Caco-2 (cell line): Measurements from ENCODE around the gene P3H2. TPM values are rescaled to one million over a fixed set of nuclear protein-coding genes. Genes with fewer than 3 reads are reported as not detected.

ENCODE experiments used
- BruUV-seq: library from RNA; stranded (reverse); fragments of 400-500 nt; replicated peaks from 2 replicates; lab custom pipeline; 2021; lab: Mats Ljungman, UMichigan
- CTCF ChIA-PET: fragments of 300-600 bp; sonication (Branson Sonifier 250); formaldehyde crosslinking; loops from one replicate; lab custom pipeline; 2022; ENCODE audit warnings: antibody characterized with exemption; lab: Charles Lee
- POLR2A ChIA-PET: fragments of 300-600 bp; sonication (Branson Sonifier 250); formaldehyde crosslinking; loops from one replicate; lab custom pipeline; 2022; ENCODE audit warnings: antibody characterized with exemption; lab: Charles Lee
- DNase-seq, 2 experiments: peaks; one replicate each; pipeline versions ENCODE4 v3.0.0 to v3.0.0-alpha.2; 2020 to 2022
- H3K27me3 ChIP-seq: replicated peaks from 2 replicates; pipeline ENCODE4 v1.6.0; 2011; ENCODE audit warnings: low read length; ENCODE audit not compliant: control insufficient read depth, insufficient read depth
- H3K36me3 ChIP-seq: 2 replicates; pipeline ENCODE4 v1.5.1; 2011; ENCODE audit warnings: low read length; ENCODE audit not compliant: control insufficient read depth, insufficient read depth
- H3K4me1 ChIP-seq: fragments of 250-450 bp; sonication (Bioruptor Pico); 2 replicates; pipeline ENCODE4 v1.5.1; 2020; ENCODE audit warnings: mild to moderate bottlenecking
- H3K4me3 ChIP-seq: 2 replicates; pipeline ENCODE4 v1.5.1; 2011; ENCODE audit warnings: low read depth, mild to moderate bottlenecking, control low read depth, low read length
- H3K9me3 ChIP-seq: fragments of 250-450 bp; sonication (Bioruptor Pico); 2 replicates; pipeline ENCODE4 v1.5.1; 2020; ENCODE audit warnings: mild to moderate bottlenecking, moderate library complexity
- H3K27ac Mint-ChIP-seq: one replicate; pipeline ENCODE4 v1.8.0; 2022; ENCODE audit warnings: mixed read lengths; ENCODE audit not compliant: unreplicated experiment
- H3K27me3 Mint-ChIP-seq: one replicate; pipeline ENCODE4 v1.8.0; 2022; ENCODE audit warnings: mixed read lengths; ENCODE audit not compliant: insufficient read depth, unreplicated experiment
- H3K36me3 Mint-ChIP-seq: one replicate; pipeline ENCODE4 v1.8.0; 2022; ENCODE audit warnings: mild to moderate bottlenecking, mixed read lengths; ENCODE audit not compliant: insufficient read depth, unreplicated experiment
- H3K4me1 Mint-ChIP-seq: one replicate; pipeline ENCODE4 v1.8.0; 2022; ENCODE audit warnings: low read depth, mixed read lengths; ENCODE audit not compliant: unreplicated experiment
- H3K4me3 Mint-ChIP-seq: one replicate; pipeline ENCODE4 v1.8.0; 2022; ENCODE audit warnings: mild to moderate bottlenecking, moderate library complexity, mixed read lengths; ENCODE audit not compliant: unreplicated experiment
- H3K9me3 Mint-ChIP-seq: one replicate; pipeline ENCODE4 v1.8.0; 2022; ENCODE audit warnings: mixed read lengths; ENCODE audit not compliant: unreplicated experiment
- intact Hi-C: fragments of 100-400 bp; cut with micrococcal nuclease; formaldehyde crosslinking; loops from one replicate; pipeline ENCODE4 v1.10.0; 2022; ENCODE audit not compliant: unreplicated experiment
- total RNA-seq: library from RNA; stranded (reverse); gene quantifications from 2 replicates; pipeline ENCODE4 v1.2.3, GENCODE V29; 2022
- TF ChIP-seq, protein P1 (sequence below), 2 experiments: fragments of 200-600 bp in 1 of 2; IDR thresholded peaks; 1 replicate in 1 of 2; 2 replicates in 1 of 2; pipeline versions ENCODE4 v1.5.1 to v1.8.0; 2011 to 2022; ENCODE audit warnings: antibody characterized with exemption in 1 of 2, control low read depth in 1 of 2, inconsistent platforms in 1 of 2, low read depth in 1 of 2, low read length in 1 of 2, mild to moderate bottlenecking in 1 of 2, moderate library complexity in 1 of 2; ENCODE audit not compliant: insufficient read depth in 1 of 2, severe bottlenecking in 1 of 2, unreplicated experiment in 1 of 2

Gene P3H2
- total RNA-seq, 1 experiment from 2014 or later: 55.8 TPM

- Histone ChIP-seq H3K9me3 (no peaks in the 10 kb centered on the region), H3K36me3 (no peaks in the 10 kb centered on the region), H3K27me3 (no peaks in the 10 kb centered on the region), H3K4me3 (no peak overlapping the region), H3K4me1 (no peaks in the 10 kb centered on the region)
- CTCF ChIA-PET: no interaction called here
- no peak overlapping the region for H3K4me3 Mint-ChIP-seq
- POLR2A ChIA-PET: no interaction called here
- no peaks in the 10 kb centered on the region for H3K9me3 Mint-ChIP-seq
- H3K27ac Mint-ChIP-seq: no peak overlapping the region
- H3K27me3 Mint-ChIP-seq: no peaks in the 10 kb centered on the region
- no peaks in the 10 kb centered on the region for H3K4me1 Mint-ChIP-seq
- no TSS peak for BruUV-seq
- intact Hi-C loops: no loop called here
- TF ChIP-seq, protein P1, sequence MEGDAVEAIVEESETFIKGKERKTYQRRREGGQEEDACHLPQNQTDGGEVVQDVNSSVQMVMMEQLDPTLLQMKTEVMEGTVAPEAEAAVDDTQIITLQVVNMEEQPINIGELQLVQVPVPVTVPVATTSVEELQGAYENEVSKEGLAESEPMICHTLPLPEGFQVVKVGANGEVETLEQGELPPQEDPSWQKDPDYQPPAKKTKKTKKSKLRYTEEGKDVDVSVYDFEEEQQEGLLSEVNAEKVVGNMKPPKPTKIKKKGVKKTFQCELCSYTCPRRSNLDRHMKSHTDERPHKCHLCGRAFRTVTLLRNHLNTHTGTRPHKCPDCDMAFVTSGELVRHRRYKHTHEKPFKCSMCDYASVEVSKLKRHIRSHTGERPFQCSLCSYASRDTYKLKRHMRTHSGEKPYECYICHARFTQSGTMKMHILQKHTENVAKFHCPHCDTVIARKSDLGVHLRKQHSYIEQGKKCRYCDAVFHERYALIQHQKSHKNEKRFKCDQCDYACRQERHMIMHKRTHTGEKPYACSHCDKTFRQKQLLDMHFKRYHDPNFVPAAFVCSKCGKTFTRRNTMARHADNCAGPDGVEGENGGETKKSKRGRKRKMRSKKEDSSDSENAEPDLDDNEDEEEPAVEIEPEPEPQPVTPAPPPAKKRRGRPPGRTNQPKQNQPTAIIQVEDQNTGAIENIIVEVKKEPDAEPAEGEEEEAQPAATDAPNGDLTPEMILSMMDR (IDR thresholded peaks at IDR 0.05; ENCODE audit: insufficient read depth in 1 of 2, low read depth in 1 of 2, low read length in 1 of 2, severe bottlenecking in 1 of 2, unreplicated experiment in 1 of 2): no peak
- H3K36me3 Mint-ChIP-seq: no peaks in the 10 kb centered on the region
- no peak for DNase-seq
These were observed 48.5 kb upstream of the P3H2 start for GRCh38 chr3:190169243-190169642.

- intact Hi-C loops: no loop called here
- Histone ChIP-seq H3K9me3 (peaks cover 4% of the 10 kb centered on the region), H3K4me3 (no peak overlapping the region), H3K4me1 (no peaks in the 10 kb centered on the region), H3K27me3 (no peaks in the 10 kb centered on the region), H3K36me3 (no peaks in the 10 kb centered on the region)
- no peaks in the 10 kb centered on the region for H3K36me3 Mint-ChIP-seq
- DNase-seq: no peak
- no peaks in the 10 kb centered on the region for H3K9me3 Mint-ChIP-seq
- no TSS peak for BruUV-seq
- H3K4me1 Mint-ChIP-seq: no peaks in the 10 kb centered on the region
- no peaks in the 10 kb centered on the region for H3K27me3 Mint-ChIP-seq
- ChIA-PET CTCF (interaction anchor here (0.6 kb wide), 1 partner anchor 1961 kb away, joined by 3 read pairs; no protein-coding TSS in a partner anchor), POLR2A (no interaction called here)
- H3K4me3 Mint-ChIP-seq: no peak overlapping the region
- TF ChIP-seq, protein P1 (IDR thresholded peaks at IDR 0.05; ENCODE audit: insufficient read depth in 1 of 2, low read depth in 1 of 2, low read length in 1 of 2, severe bottlenecking in 1 of 2, unreplicated experiment in 1 of 2): no peak
- H3K27ac Mint-ChIP-seq: no peak overlapping the region
These were observed 47.4 kb upstream of the P3H2 start for GRCh38 chr3:190167936-190168680.

DNA sequence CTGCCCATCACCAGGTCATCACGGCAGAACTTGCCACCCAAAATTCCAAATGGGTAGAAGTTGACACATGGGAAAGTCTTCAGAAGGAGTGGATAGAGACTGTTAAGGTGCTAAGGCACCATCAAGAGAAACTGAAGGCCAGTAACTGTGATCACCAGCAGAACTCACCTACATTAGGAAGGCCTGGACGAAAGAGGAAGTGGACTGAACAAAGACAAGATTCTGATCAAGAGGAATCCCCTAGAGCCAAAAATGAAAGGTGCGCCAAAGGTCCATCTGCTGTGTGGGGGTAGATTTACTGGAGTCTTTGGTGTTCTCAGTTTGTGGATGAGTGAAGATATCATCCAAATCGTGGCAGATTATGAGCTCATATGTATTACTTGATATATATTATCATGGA lies 46.3 kb upstream of the P3H2 start:
- DNase-seq: no peak
- Mint-ChIP-seq H3K27me3 (no peaks in the 10 kb centered on the region), H3K4me1 (no peaks in the 10 kb centered on the region), H3K36me3 (no peaks in the 10 kb centered on the region), H3K27ac (no peak overlapping the region), H3K4me3 (no peak overlapping the region), H3K9me3 (no peaks in the 10 kb centered on the region)
- no peaks in the 10 kb centered on the region for H3K36me3 ChIP-seq
- peaks cover 4% of the 10 kb centered on the region for H3K9me3 ChIP-seq
- H3K27me3 ChIP-seq: no peaks in the 10 kb centered on the region
- no peak overlapping the region for H3K4me3 ChIP-seq
- TF ChIP-seq, protein P1 (IDR thresholded peaks at IDR 0.05; ENCODE audit: insufficient read depth in 1 of 2, low read depth in 1 of 2, low read length in 1 of 2, severe bottlenecking in 1 of 2, unreplicated experiment in 1 of 2): no peak
- no peaks in the 10 kb centered on the region for H3K4me1 ChIP-seq
- BruUV-seq: no TSS peak
- ChIA-PET CTCF (no interaction called here), POLR2A (no interaction called here)
- intact Hi-C loops: no loop called here
